HG02610 (cell line): ENCODE measurements around the gene GADD45GIP1.
"Not testable (repeated sequence)": the region's sequence is repeated elsewhere in the genome, so short reads cannot be mapped to it uniquely, and the experiment has no call there.

Experiments used
- ATAC-seq: cut with Tn5 transposase; IDR thresholded peaks from one replicate; pipeline ENCODE4 v1.9.1; 2021; ENCODE audit warnings: mild to moderate bottlenecking, moderate library complexity; ENCODE audit not compliant: unreplicated experiment

Gene GADD45GIP1

GRCh38 chr19:12944104-12944674, 12.8 kb downstream of the GADD45GIP1 start:
- no peak for ATAC-seq

GRCh38 chr19:12943437-12944044, 13.5 kb downstream of the GADD45GIP1 start:
- no peak for ATAC-seq

GRCh38 chr19:12940897-12941296, 16.1 kb downstream of the GADD45GIP1 start:
- no peak for ATAC-seq

GRCh38 chr19:12939975-12940423, 17.0 kb downstream of the GADD45GIP1 start:
- no peak for ATAC-seq

GRCh38 chr19:12938779-12939601, 18.0 kb downstream of the GADD45GIP1 start:
- ATAC-seq, result no peak

- peak; percentile 81 for ATAC-seq
Observed at GRCh38 chr19:12937927-12938778, 18.9 kb downstream of the GADD45GIP1 start, which contains the start of gene CALR. Gene CALR, plus strand, starts transcription at chr19:12938609. Its CDS starts 71 bp downstream, at chr19:12938680.

- ATAC-seq, result no peak
Observed at GRCh38 chr19:12937093-12937926, 19.7 kb downstream of the GADD45GIP1 start.

- no peak for ATAC-seq
Observed at GRCh38 chr19:12936582-12936981, 20.4 kb downstream of the GADD45GIP1 start.

GRCh38 chr19:12935071-12935470, 22.0 kb downstream of the GADD45GIP1 start:
- ATAC-seq, result no peak

GRCh38 chr19:12933287-12934072, 23.5 kb downstream of the GADD45GIP1 start, which contains the start of gene FARSA:
Gene FARSA, minus strand, starts transcription at chr19:12933711. Its CDS starts 15 bp downstream, at chr19:12933696.
- peak; percentile 51 for ATAC-seq

GRCh38 chr19:12932392-12933286, 24.4 kb downstream of the GADD45GIP1 start:
- ATAC-seq, result no peak

GRCh38 chr19:12930002-12930645, 26.9 kb downstream of the GADD45GIP1 start:
- ATAC-seq, result no peak

- ATAC-seq, result no peak
Observed at GRCh38 chr19:12924621-12925310, 32.3 kb downstream of the GADD45GIP1 start.

GRCh38 chr19:12922959-12923358, 34.1 kb downstream of the GADD45GIP1 start:
- no peak for ATAC-seq

- ATAC-seq, result no peak
Observed at GRCh38 chr19:12921047-12921446, 36.0 kb downstream of the GADD45GIP1 start.

GRCh38 chr19:12918253-12918652, 38.8 kb downstream of the GADD45GIP1 start:
- no peak for ATAC-seq

GRCh38 chr19:12915860-12916259, 41.2 kb downstream of the GADD45GIP1 start:
- ATAC-seq, result not testable (repeated sequence)
